ENCODE measurements around the gene SPARCL1. TPM values are rescaled to one million over a fixed set of nuclear protein-coding genes. Genes with fewer than 3 reads are reported as not detected.
"Not testable (repeated sequence)": the region's sequence is repeated elsewhere in the genome, so short reads cannot be mapped to it uniquely, and the experiment has no call there.

SPARCL1 gene
- polyA plus RNA-seq, 1 donor (not counting 4 experiments of a cell fraction or from before 2014, with no cell fraction given), result not detected

DNA sequence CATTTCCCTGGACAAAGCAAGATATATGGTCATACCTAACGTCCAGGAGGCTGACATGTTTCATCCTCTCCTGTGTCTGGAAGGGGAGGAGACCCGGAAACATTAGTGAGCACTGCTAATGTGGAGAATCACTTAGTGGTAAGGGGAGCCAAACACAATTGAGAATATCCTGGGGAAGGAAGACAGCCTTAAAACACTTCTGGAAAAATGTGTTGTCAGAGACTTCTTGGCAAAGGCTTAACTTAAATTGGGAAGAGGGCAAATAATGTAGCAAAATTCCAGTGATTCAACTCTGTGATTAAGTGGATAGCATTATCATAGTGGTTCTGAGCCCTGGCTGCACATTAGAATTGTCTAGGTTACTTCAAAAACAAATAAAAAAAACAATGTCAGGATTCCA lies 39.5 kb downstream of the SPARCL1 start:
- dilution Hi-C loops (cut with MboI; ENCODE audit: extremely low pct_ligation_motif_present, low sequenced_read_pairs), result no loop called here
- TF ChIP-seq, protein P1, sequence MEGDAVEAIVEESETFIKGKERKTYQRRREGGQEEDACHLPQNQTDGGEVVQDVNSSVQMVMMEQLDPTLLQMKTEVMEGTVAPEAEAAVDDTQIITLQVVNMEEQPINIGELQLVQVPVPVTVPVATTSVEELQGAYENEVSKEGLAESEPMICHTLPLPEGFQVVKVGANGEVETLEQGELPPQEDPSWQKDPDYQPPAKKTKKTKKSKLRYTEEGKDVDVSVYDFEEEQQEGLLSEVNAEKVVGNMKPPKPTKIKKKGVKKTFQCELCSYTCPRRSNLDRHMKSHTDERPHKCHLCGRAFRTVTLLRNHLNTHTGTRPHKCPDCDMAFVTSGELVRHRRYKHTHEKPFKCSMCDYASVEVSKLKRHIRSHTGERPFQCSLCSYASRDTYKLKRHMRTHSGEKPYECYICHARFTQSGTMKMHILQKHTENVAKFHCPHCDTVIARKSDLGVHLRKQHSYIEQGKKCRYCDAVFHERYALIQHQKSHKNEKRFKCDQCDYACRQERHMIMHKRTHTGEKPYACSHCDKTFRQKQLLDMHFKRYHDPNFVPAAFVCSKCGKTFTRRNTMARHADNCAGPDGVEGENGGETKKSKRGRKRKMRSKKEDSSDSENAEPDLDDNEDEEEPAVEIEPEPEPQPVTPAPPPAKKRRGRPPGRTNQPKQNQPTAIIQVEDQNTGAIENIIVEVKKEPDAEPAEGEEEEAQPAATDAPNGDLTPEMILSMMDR (optimal IDR thresholded peaks at IDR 0.05 in 1 of 3, IDR thresholded peaks at IDR 0.05 in 1 of 3, conservative IDR thresholded peaks at IDR 0.05 in 1 of 3; ENCODE audit: extremely low read depth in 1 of 3, insufficient read depth in 2 of 3, low read length in 3 of 3), result no peak
- TF ChIP-seq EZH2 (IDR thresholded peaks at IDR 0.05; ENCODE audit: low read length), result no peak
- Histone ChIP-seq H3K4me3 (ENCODE audit: control insufficient read depth in 2 of 3, extremely low read depth in 1 of 3, insufficient read depth in 2 of 3, low read depth in 1 of 3, low read length in 3 of 3) (no peak overlapping the region), H3K36me3 (ENCODE audit: control insufficient read depth in 2 of 2, extremely low read depth in 1 of 2, insufficient read depth in 2 of 2, low read length in 2 of 2) (no peaks in the 10 kb centered on the region), H3K4me2 (ENCODE audit: control insufficient read depth, extremely low read depth, insufficient read depth, low read depth, low read length) (no peak overlapping the region), H2AFZ (ENCODE audit: control insufficient read depth, low read length) (no peak overlapping the region), H3K4me1 (ENCODE audit: control insufficient read depth, extremely low read depth, insufficient read depth, low read length) (no peaks in the 10 kb centered on the region), H4K20me1 (ENCODE audit: control insufficient read depth, extremely low read depth, insufficient read depth, low read length) (no peaks in the 10 kb centered on the region), H3K9me1 (ENCODE audit: control insufficient read depth, extremely low read depth, insufficient read depth, low read length) (no peaks in the 10 kb centered on the region), H3K9ac (ENCODE audit: control insufficient read depth, extremely low read depth, insufficient read depth, low read length) (no peak overlapping the region), H3K9me3 (ENCODE audit: control insufficient read depth, low read depth, low read length) (no peaks in the 10 kb centered on the region), H3K27me3 (ENCODE audit: control insufficient read depth, extremely low read depth, insufficient read depth, low read length) (no peaks in the 10 kb centered on the region), H3K79me2 (ENCODE audit: control insufficient read depth, insufficient read depth, low read length) (no peaks in the 10 kb centered on the region), H3K27ac (ENCODE audit: control insufficient read depth, insufficient read depth, low read length) (no peak overlapping the region)
- DNase-seq (ENCODE audit: low read depth, low spot score), result no peak
- FAIRE-seq, result no peak

DNA sequence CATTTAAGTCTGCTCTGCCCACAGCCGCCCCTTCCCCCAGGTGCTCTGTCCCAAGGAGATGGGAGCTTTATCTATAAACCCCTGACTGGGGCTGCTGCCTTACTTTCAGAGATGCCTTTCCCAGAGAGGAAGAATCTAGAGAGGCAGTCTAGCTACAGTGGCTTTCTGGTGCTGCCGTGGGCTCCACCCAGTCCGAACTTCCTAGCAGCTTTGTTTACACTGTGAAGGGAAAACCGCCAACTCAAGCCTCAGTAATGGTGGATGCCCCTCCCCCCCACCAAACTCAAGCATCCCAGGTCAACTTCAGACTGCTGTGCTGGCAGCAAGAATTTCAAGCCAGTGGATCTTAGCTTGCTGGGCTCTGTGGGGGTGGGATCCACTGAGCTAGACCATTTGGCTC lies 40.5 kb downstream of the SPARCL1 start:
- FAIRE-seq; H3K9me3 ChIP-seq (ENCODE audit: control insufficient read depth, low read depth, low read length); H3K4me3 ChIP-seq (ENCODE audit: control insufficient read depth in 2 of 3, extremely low read depth in 1 of 3, insufficient read depth in 2 of 3, low read depth in 1 of 3, low read length in 3 of 3); DNase-seq (ENCODE audit: low read depth, low spot score); H3K36me3 ChIP-seq (ENCODE audit: control insufficient read depth in 2 of 2, extremely low read depth in 1 of 2, insufficient read depth in 2 of 2, low read length in 2 of 2); H3K4me1 ChIP-seq (ENCODE audit: control insufficient read depth, extremely low read depth, insufficient read depth, low read length); H3K79me2 ChIP-seq (ENCODE audit: control insufficient read depth, insufficient read depth, low read length); H3K9me1 ChIP-seq (ENCODE audit: control insufficient read depth, extremely low read depth, insufficient read depth, low read length); H4K20me1 ChIP-seq (ENCODE audit: control insufficient read depth, extremely low read depth, insufficient read depth, low read length); H2AFZ ChIP-seq (ENCODE audit: control insufficient read depth, low read length); H3K27me3 ChIP-seq (ENCODE audit: control insufficient read depth, extremely low read depth, insufficient read depth, low read length); dilution Hi-C loops (cut with MboI; ENCODE audit: extremely low pct_ligation_motif_present, low sequenced_read_pairs); H3K9ac ChIP-seq (ENCODE audit: control insufficient read depth, extremely low read depth, insufficient read depth, low read length); H3K27ac ChIP-seq (ENCODE audit: control insufficient read depth, insufficient read depth, low read length); H3K4me2 ChIP-seq (ENCODE audit: control insufficient read depth, extremely low read depth, insufficient read depth, low read depth, low read length): not testable (repeated sequence)

DNA sequence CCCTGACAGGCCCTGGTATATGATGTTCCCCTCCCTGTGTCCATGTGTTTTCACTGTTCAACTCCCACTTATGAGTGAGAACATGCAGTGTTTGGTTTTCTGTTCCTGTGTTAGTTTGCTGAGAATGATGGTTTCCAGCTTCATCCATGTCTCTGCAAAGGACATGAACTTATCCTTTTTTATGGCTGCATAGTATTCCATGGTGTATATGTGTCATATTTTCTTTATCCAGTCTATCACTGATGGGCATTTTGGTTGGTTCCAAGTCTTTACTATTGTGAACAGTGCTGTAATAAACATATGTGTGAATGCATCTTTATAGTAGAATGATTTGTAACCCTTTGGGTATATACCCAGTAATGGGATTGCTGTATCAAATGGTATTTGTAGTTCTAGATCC lies 45.9 kb downstream of the SPARCL1 start:
- H3K9ac ChIP-seq (ENCODE audit: control insufficient read depth, extremely low read depth, insufficient read depth, low read length); H3K4me3 ChIP-seq (ENCODE audit: control insufficient read depth in 2 of 3, extremely low read depth in 1 of 3, insufficient read depth in 2 of 3, low read depth in 1 of 3, low read length in 3 of 3); H2AFZ ChIP-seq (ENCODE audit: control insufficient read depth, low read length); H3K36me3 ChIP-seq (ENCODE audit: control insufficient read depth in 2 of 2, extremely low read depth in 1 of 2, insufficient read depth in 2 of 2, low read length in 2 of 2); H3K27me3 ChIP-seq (ENCODE audit: control insufficient read depth, extremely low read depth, insufficient read depth, low read length); DNase-seq (ENCODE audit: low read depth, low spot score); H4K20me1 ChIP-seq (ENCODE audit: control insufficient read depth, extremely low read depth, insufficient read depth, low read length); H3K4me1 ChIP-seq (ENCODE audit: control insufficient read depth, extremely low read depth, insufficient read depth, low read length); H3K9me1 ChIP-seq (ENCODE audit: control insufficient read depth, extremely low read depth, insufficient read depth, low read length); FAIRE-seq; H3K27ac ChIP-seq (ENCODE audit: control insufficient read depth, insufficient read depth, low read length); H3K79me2 ChIP-seq (ENCODE audit: control insufficient read depth, insufficient read depth, low read length); dilution Hi-C loops (cut with MboI; ENCODE audit: extremely low pct_ligation_motif_present, low sequenced_read_pairs); H3K4me2 ChIP-seq (ENCODE audit: control insufficient read depth, extremely low read depth, insufficient read depth, low read depth, low read length); H3K9me3 ChIP-seq (ENCODE audit: control insufficient read depth, low read depth, low read length): not testable (repeated sequence)
